GM23248 (cell line): ENCODE results near the gene HEATR9.

Experiments
- EZH2 ChIP-seq: fragments of 200-600 bp; sonication (generic); IDR thresholded peaks from 2 replicates; pipeline ENCODE4 v1.6.1; 2018; ENCODE audit warnings: antibody characterized with exemption, mild to moderate bottlenecking; ENCODE audit not compliant: insufficient read depth, poor library complexity, severe bottlenecking
- EZH2phosphoT487 ChIP-seq: fragments of 200-600 bp; sonication (generic); IDR thresholded peaks from 2 replicates; pipeline ENCODE4 v1.6.1; 2018; ENCODE audit warnings: antibody characterized with exemption, moderate library complexity, mild to moderate bottlenecking, low read depth; ENCODE audit not compliant: insufficient read depth

DNA sequence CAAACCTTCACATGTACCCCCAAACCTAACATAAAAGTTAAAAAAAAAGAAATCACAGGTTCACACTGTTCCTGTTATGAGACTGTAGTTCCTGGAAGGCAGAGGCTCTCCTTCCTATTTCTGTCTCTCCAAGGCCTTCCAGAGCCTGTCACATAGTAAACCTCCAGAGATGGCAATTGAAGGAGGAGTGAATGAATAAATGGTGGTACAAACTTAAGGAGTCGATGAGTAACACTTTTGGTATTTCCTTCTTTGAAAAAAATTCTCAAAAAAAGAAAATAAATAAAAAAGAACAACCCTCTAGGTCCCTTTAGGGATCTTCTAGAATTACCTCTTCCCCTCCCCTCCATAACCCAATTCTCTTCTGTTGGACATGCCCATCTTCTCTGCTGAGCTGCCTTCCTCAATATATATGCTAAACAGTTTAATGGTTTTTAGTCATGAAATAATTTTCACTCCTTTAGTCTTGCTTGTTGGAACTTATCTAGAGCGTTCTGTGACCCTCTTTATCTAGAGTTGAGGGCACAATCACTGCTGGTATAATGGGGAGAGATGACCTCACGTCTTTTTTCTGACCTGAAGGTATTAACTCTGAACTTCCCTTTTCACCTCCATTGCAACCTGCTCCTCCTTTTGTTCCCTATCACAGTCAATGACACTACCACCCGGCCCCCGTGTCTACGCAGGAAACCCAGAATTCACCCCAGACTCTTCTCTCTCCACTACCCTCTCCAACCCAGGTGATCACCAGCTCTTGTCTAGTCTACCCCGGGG, 61.1 kb downstream of the HEATR9 start:
- TF ChIP-seq EZH2 (no peak), EZH2phosphoT487 (no peak)
